HepG2 (cell line): ENCODE results near the gene SIRT7. TPM values are rescaled to one million over a fixed set of nuclear protein-coding genes. Genes with fewer than 3 reads are reported as not detected.

Experiments used
- ATF6 ChIP-seq: sonication (generic); formaldehyde crosslinking; conservative IDR thresholded peaks from 2 replicates; pipeline ENCODE4 v1.4.0; 2020; ENCODE audit warnings: missing genetic modification reagents
- IKZF1 ChIP-seq: fragments of 450-650 bp; IDR thresholded peaks from 2 replicates; pipeline ENCODE4 v1.7.1; 2016
- PCBP1 ChIP-seq: fragments of 200-400 bp; formaldehyde crosslinking; IDR thresholded peaks from 2 replicates; pipeline ENCODE4 v1.6.1; 2017; ENCODE audit warnings: mild to moderate bottlenecking, low read depth, low read length, borderline replicate concordance
- POGZ ChIP-seq: sonication (generic); formaldehyde crosslinking; IDR thresholded peaks from 2 replicates; pipeline ENCODE4 v1.4.0; 2020; ENCODE audit warnings: mild to moderate bottlenecking, missing genetic modification reagents
- SIN3B ChIP-seq: fragments of 150-350 bp; IDR thresholded peaks from 2 replicates; pipeline ENCODE4 v1.6.1; 2014; ENCODE audit warnings: low read length
- SKIL ChIP-seq: sonication (generic); formaldehyde crosslinking; IDR thresholded peaks from 2 replicates; pipeline ENCODE4 v1.8.0; 2022; ENCODE audit warnings: missing genetic modification reagents, mild to moderate bottlenecking, moderate library complexity, borderline replicate concordance
- SNRNP70 ChIP-seq: fragments of 200-400 bp; formaldehyde crosslinking; IDR thresholded peaks from 2 replicates; pipeline ENCODE4 v1.6.1; 2017; ENCODE audit warnings: mild to moderate bottlenecking, low read depth, low read length, moderate library complexity
- ZBTB14 ChIP-seq: sonication (generic); formaldehyde crosslinking; IDR thresholded peaks from 2 replicates; pipeline ENCODE4 v1.4.0; 2020; ENCODE audit warnings: missing genetic modification reagents
- ZBTB43 ChIP-seq: sonication (generic); formaldehyde crosslinking; conservative IDR thresholded peaks from 2 replicates; pipeline ENCODE4 v1.4.0; 2020; ENCODE audit warnings: missing genetic modification reagents
- ZFP36L2 ChIP-seq: sonication (generic); formaldehyde crosslinking; IDR thresholded peaks from 2 replicates; pipeline ENCODE4 v1.4.0; 2020; ENCODE audit warnings: missing genetic modification reagents
- ZNF24 ChIP-seq: fragments of 450-650 bp; IDR thresholded peaks from 2 replicates; pipeline ENCODE4 v1.6.1; 2017; ENCODE audit warnings: antibody characterized with exemption, mild to moderate bottlenecking
- ZNF501 ChIP-seq: sonication (generic); formaldehyde crosslinking; IDR thresholded peaks from 2 replicates; pipeline ENCODE4 v1.5.1; 2020; ENCODE audit warnings: mild to moderate bottlenecking, moderate library complexity, missing genetic modification reagents
- ZNF543 ChIP-seq: sonication (generic); formaldehyde crosslinking; IDR thresholded peaks from 2 replicates; pipeline ENCODE4 v1.4.0; 2020; ENCODE audit warnings: mild to moderate bottlenecking, missing genetic modification reagents
- ZNF577 ChIP-seq: sonication (generic); formaldehyde crosslinking; IDR thresholded peaks from 2 replicates; pipeline ENCODE4 v1.4.0; 2020; ENCODE audit warnings: mild to moderate bottlenecking, low read depth, missing genetic modification reagents, borderline replicate concordance
- ZNF644 ChIP-seq: IDR thresholded peaks from 2 replicates; pipeline ENCODE4 v1.6.1; 2016; ENCODE audit warnings: low read depth
- ZNF776 ChIP-seq: sonication (generic); formaldehyde crosslinking; IDR thresholded peaks from 2 replicates; pipeline ENCODE4 v1.4.0; 2020; ENCODE audit warnings: mild to moderate bottlenecking, missing genetic modification reagents
- ZNF800 ChIP-seq: sonication (generic); formaldehyde crosslinking; IDR thresholded peaks from 2 replicates; pipeline ENCODE4 v1.4.0; 2020; ENCODE audit warnings: missing genetic modification reagents
- ZUFSP ChIP-seq: sonication (generic); formaldehyde crosslinking; IDR thresholded peaks from 2 replicates; pipeline ENCODE4 v1.9.0; 2021; ENCODE audit warnings: missing genetic modification reagents, mild to moderate bottlenecking, borderline replicate concordance
- polyA plus RNA-seq, 8 experiments: library from polyadenylated mRNA; depleted of rRNA in 3 of 8; stranded (reverse) in 7 of 8; unstranded in 1 of 8; fragments of >200 nt; fragmentation: Illumina TruSeq in 4 of 8; extraction: Trizol in 4 of 8; gene quantifications; 2 replicates each; pipeline versions ENCODE4 v1.2.1 to v1.2.3, GENCODE V29; 2011 to 2016; ENCODE audit warnings: low read depth in 4 of 8, missing spikeins in 1 of 8, mixed read lengths in 1 of 8; ENCODE audit not compliant: insufficient read depth in 1 of 8
- total RNA-seq, 5 experiments: library from RNA; depleted of rRNA; stranded (reverse); fragments of >200 nt; fragmentation: Illumina TruSeq; extraction: Trizol; gene quantifications; 2 replicates each; pipeline ENCODE4 v1.2.3, GENCODE V29; 2016; ENCODE audit warnings: low read depth in 1 of 5

Gene SIRT7
- total and polyA plus RNA-seq, 2 of the 13 experiments (the other 11 are each of a cell fraction or from before 2014, with no cell fraction given): 8.3 to 24.8 TPM

GRCh38 chr17:81871387-81872230 is 46.4 kb downstream of the SIRT7 start (continued):
- no peak; the same call in 1 of the 2 replicates for TF ChIP-seq ATF6 (CRISPR knock-in tag)
- peak; percentile 84 for TF ChIP-seq POGZ (CRISPR knock-in tag)
- no peak for TF ChIP-seq IKZF1
- TF ChIP-seq ZNF543: peak; percentile 92
- peak; percentile 100 for TF ChIP-seq ZNF776 (CRISPR knock-in tag)
- TF ChIP-seq ZUFSP (CRISPR knock-in tag): no peak
- peak; percentile 89 for TF ChIP-seq ZNF501
- no peak for TF ChIP-seq ZNF644 (CRISPR knock-in tag)
- peak; percentile 65; the same call in 1 of the 2 replicates for TF ChIP-seq ZBTB14 (CRISPR knock-in tag)
- 0 out of 2 replicates have a peak, but pooled peaks have one; percentile 36 for TF ChIP-seq PCBP1
- peak; percentile 31 for TF ChIP-seq SKIL (CRISPR knock-in tag)
- peak; percentile 77 for TF ChIP-seq ZBTB43 (CRISPR knock-in tag)
- no peak for TF ChIP-seq ZNF577 (CRISPR knock-in tag)
- TF ChIP-seq ZNF24: peak; percentile 53; the same call in 1 of the 2 replicates
- no peak for TF ChIP-seq ZFP36L2 (CRISPR knock-in tag)
- TF ChIP-seq SNRNP70: no peak
- no peak for TF ChIP-seq SIN3B
- TF ChIP-seq ZNF800 (CRISPR knock-in tag): peak; percentile 77
